Gastrocnemius medialis (tissue), 4 donors: ENCODE data around the gene VPREB3.

Experiments
- POLR2A ChIP-seq, 2 donors: fragments of 450-650 bp; IDR thresholded peaks; one replicate each; pipeline ENCODE4 v1.6.1; 2017; ENCODE audit warnings: antibody characterized with exemption in 2 of 2, mild to moderate bottlenecking in 2 of 2, moderate library complexity in 2 of 2
- TF ChIP-seq, protein P1 (sequence below), 5 experiments: fragments of 450-650 bp in 3 of 5; fragments of 200-600 bp in 2 of 5; sonication (generic) in 2 of 5; IDR thresholded peaks in 4 of 5; conservative IDR thresholded peaks in 1 of 5; 1 replicate in 4 of 5; 2 replicates in 1 of 5; pipeline ENCODE4 v1.5.1; 2016 to 2019; ENCODE audit warnings: antibody characterized with exemption in 5 of 5, mild to moderate bottlenecking in 3 of 5, moderate library complexity in 3 of 5

DNA sequence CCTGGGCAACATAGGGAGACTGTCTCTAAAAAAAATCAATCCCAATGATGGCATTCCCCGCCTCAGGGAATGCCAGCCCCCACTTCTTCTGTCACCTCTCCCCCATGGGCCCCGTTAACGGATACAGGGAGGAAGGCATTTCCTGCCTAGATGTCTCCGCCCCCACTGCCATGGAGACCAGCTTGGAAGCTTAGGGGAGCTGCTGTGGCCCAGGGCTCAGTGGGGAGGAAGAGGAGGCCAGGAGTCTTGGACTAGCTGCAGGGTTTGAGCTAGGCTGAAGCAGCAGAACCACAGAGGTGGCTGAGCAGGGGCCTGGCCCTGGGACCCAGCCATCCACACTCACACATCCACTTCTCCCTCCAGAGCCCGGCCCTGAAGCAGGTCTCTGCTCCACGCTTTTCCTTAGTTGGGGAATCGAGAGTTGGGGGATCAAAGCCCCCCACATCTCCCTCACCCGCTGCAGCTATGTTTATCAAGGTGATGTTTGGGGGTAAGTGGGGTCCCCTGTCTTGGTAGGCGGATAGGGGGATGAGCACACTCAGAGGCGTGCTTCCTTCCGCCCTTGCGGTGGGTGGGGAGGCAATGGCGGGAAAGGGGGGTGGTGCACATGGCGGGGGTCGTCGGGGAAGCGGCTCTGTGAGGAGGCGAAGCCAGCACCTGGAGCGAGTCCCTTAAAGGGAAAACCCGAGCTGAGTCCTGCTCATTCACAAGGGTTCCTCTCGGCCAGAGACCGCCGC lies 8.8 kb upstream of the VPREB3 start, which contains the start of gene C22orf15:
- TF ChIP-seq, protein P1, sequence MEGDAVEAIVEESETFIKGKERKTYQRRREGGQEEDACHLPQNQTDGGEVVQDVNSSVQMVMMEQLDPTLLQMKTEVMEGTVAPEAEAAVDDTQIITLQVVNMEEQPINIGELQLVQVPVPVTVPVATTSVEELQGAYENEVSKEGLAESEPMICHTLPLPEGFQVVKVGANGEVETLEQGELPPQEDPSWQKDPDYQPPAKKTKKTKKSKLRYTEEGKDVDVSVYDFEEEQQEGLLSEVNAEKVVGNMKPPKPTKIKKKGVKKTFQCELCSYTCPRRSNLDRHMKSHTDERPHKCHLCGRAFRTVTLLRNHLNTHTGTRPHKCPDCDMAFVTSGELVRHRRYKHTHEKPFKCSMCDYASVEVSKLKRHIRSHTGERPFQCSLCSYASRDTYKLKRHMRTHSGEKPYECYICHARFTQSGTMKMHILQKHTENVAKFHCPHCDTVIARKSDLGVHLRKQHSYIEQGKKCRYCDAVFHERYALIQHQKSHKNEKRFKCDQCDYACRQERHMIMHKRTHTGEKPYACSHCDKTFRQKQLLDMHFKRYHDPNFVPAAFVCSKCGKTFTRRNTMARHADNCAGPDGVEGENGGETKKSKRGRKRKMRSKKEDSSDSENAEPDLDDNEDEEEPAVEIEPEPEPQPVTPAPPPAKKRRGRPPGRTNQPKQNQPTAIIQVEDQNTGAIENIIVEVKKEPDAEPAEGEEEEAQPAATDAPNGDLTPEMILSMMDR (IDR thresholded peaks at IDR 0.05 in 4 of 5, conservative IDR thresholded peaks at IDR 0.05 in 1 of 5), result no peak
- TF ChIP-seq POLR2A (IDR thresholded peaks at IDR 0.05), result no peak
